ENCODE results near the gene ENTHD1. TPM values are rescaled to one million over a fixed set of nuclear protein-coding genes. Genes with fewer than 3 reads are reported as not detected.

ENTHD1 gene
- total RNA-seq, 2 donors from 2014 or later: 0.09 to 5.1 TPM

- no peaks in the 10 kb centered on the region for H3K27me3 ChIP-seq (replicated peaks; ENCODE audit: insufficient read depth)
- TF ChIP-seq, protein P1, sequence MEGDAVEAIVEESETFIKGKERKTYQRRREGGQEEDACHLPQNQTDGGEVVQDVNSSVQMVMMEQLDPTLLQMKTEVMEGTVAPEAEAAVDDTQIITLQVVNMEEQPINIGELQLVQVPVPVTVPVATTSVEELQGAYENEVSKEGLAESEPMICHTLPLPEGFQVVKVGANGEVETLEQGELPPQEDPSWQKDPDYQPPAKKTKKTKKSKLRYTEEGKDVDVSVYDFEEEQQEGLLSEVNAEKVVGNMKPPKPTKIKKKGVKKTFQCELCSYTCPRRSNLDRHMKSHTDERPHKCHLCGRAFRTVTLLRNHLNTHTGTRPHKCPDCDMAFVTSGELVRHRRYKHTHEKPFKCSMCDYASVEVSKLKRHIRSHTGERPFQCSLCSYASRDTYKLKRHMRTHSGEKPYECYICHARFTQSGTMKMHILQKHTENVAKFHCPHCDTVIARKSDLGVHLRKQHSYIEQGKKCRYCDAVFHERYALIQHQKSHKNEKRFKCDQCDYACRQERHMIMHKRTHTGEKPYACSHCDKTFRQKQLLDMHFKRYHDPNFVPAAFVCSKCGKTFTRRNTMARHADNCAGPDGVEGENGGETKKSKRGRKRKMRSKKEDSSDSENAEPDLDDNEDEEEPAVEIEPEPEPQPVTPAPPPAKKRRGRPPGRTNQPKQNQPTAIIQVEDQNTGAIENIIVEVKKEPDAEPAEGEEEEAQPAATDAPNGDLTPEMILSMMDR (IDR thresholded peaks at IDR 0.05): no peak
- TF ChIP-seq POLR2A (IDR thresholded peaks at IDR 0.05): no peak
- TF ChIP-seq POLR2AphosphoS5 (IDR thresholded peaks at IDR 0.05): no peak
- no peaks in the 10 kb centered on the region for H3K36me3 ChIP-seq
- H3K4me3 ChIP-seq: no peak overlapping the region
- no peaks in the 10 kb centered on the region for H3K9me3 ChIP-seq
- 85% methylated on average over 2 of the region's 2 CpGs for WGBS
- H3K4me1 ChIP-seq (replicated peaks): no peaks in the 10 kb centered on the region
- intact Hi-C loops (cut with DNase I): no loop called here
- no peak overlapping the region for H3K27ac ChIP-seq
- DNase-seq (ENCODE audit: low spot score): no peak
These were observed 160.4 kb downstream of the ENTHD1 start for GRCh38 chr22:39733191-39733590.

GRCh38 chr22:39732625-39733024 is 160.9 kb downstream of the ENTHD1 start:
- Histone ChIP-seq H3K36me3 (no peaks in the 10 kb centered on the region), H3K4me1 (replicated peaks) (no peaks in the 10 kb centered on the region), H3K9me3 (no peaks in the 10 kb centered on the region), H3K27me3 (replicated peaks; ENCODE audit: insufficient read depth) (no peaks in the 10 kb centered on the region), H3K4me3 (no peak overlapping the region), H3K27ac (no peak overlapping the region)
- TF ChIP-seq, protein P1 (IDR thresholded peaks at IDR 0.05): no peak
- TF ChIP-seq POLR2A (IDR thresholded peaks at IDR 0.05): no peak
- TF ChIP-seq POLR2AphosphoS5 (IDR thresholded peaks at IDR 0.05): no peak
- intact Hi-C loops (cut with DNase I): no loop called here
- 73% methylated on average over 8 of the region's 8 CpGs for WGBS
- no peak for DNase-seq (ENCODE audit: low spot score)

GRCh38 chr22:39731881-39732555 is 161.5 kb downstream of the ENTHD1 start:
- no peak for TF ChIP-seq POLR2AphosphoS5 (IDR thresholded peaks at IDR 0.05)
- TF ChIP-seq, protein P1 (IDR thresholded peaks at IDR 0.05): no peak
- no peak for TF ChIP-seq POLR2A (IDR thresholded peaks at IDR 0.05)
- intact Hi-C loops (cut with DNase I): no loop called here
- 83% methylated on average over 12 of the region's 12 CpGs for WGBS
- H3K27me3 ChIP-seq (replicated peaks; ENCODE audit: insufficient read depth): no peaks in the 10 kb centered on the region
- H3K27ac ChIP-seq: no peak overlapping the region
- H3K4me1 ChIP-seq (replicated peaks): no peaks in the 10 kb centered on the region
- no peak for DNase-seq (ENCODE audit: low spot score)
- no peaks in the 10 kb centered on the region for H3K36me3 ChIP-seq
- no peak overlapping the region for H3K4me3 ChIP-seq
- H3K9me3 ChIP-seq: no peaks in the 10 kb centered on the region

DNA sequence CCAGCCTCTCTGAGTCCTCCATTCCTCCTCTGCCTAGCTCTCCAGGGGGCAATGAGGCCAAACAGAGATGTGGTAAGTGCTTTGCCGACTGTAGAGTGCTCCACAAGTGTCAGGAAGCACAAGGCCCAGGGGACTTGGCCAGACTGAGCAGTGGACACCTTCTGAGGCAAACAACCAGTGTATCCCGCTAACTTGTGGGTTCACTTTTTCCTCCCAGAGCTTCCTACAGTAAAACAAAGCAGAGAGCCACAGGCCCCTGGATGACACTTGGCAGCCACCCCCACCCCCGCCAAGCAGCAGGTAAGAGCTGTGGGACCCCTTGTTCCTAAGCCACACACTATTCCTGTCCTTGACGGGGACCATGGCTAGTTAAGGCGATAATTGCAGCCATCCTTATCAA is 162.1 kb downstream of the ENTHD1 start:
- 90% methylated on average over 5 of the region's 5 CpGs for WGBS
- intact Hi-C loops (cut with DNase I): no loop called here
- Histone ChIP-seq H3K4me1 (replicated peaks) (no peaks in the 10 kb centered on the region), H3K4me3 (no peak overlapping the region), H3K36me3 (no peaks in the 10 kb centered on the region), H3K27me3 (replicated peaks; ENCODE audit: insufficient read depth) (no peaks in the 10 kb centered on the region), H3K27ac (no peak overlapping the region), H3K9me3 (no peaks in the 10 kb centered on the region)
- DNase-seq (ENCODE audit: low spot score): no peak
- TF ChIP-seq POLR2AphosphoS5 (IDR thresholded peaks at IDR 0.05) (no peak), POLR2A (IDR thresholded peaks at IDR 0.05) (no peak)
- TF ChIP-seq, protein P1 (IDR thresholded peaks at IDR 0.05): no peak
